Measurements from ENCODE around the gene CACNA2D3.

DNA sequence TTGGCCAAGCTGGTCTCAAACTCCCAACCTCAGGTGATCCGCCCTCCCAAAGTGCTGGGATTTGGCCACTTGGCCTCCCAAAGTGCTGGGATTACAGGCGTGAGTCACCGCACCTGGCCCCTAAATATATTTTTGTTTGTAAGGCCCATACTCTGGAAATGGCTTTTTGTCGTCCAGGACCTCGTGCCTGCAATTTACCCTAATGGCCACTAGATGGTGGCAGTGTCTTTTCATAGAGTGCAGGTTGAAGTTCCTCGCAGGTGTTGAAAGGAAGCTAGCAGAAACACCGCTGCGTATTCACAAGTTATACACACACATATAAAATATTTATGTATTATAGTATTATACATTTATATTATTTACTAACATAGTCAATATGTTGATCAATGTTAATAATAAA is 708.3 kb downstream of the CACNA2D3 start:
- TF ChIP-seq, protein P1, sequence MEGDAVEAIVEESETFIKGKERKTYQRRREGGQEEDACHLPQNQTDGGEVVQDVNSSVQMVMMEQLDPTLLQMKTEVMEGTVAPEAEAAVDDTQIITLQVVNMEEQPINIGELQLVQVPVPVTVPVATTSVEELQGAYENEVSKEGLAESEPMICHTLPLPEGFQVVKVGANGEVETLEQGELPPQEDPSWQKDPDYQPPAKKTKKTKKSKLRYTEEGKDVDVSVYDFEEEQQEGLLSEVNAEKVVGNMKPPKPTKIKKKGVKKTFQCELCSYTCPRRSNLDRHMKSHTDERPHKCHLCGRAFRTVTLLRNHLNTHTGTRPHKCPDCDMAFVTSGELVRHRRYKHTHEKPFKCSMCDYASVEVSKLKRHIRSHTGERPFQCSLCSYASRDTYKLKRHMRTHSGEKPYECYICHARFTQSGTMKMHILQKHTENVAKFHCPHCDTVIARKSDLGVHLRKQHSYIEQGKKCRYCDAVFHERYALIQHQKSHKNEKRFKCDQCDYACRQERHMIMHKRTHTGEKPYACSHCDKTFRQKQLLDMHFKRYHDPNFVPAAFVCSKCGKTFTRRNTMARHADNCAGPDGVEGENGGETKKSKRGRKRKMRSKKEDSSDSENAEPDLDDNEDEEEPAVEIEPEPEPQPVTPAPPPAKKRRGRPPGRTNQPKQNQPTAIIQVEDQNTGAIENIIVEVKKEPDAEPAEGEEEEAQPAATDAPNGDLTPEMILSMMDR (IDR thresholded peaks at IDR 0.05; ENCODE audit: low read depth, low read length, missing input control) = peak; percentile 41
- TF ChIP-seq RXRA (IDR thresholded peaks at IDR 0.05) (no peak), EGR1 (IDR thresholded peaks at IDR 0.05; ENCODE audit: low read depth in 2 of 2) (no peak)
